Prostate gland (tissue), 2 donors: Measurements from ENCODE around the gene VPS39.

ENCODE experiments used
- POLR2A ChIP-seq: fragments of 450-650 bp; IDR thresholded peaks from one replicate; pipeline ENCODE4 v1.6.1; 2016; ENCODE audit warnings: antibody characterized with exemption, mild to moderate bottlenecking
- POLR2AphosphoS5 ChIP-seq: sonication (generic); formaldehyde crosslinking; IDR thresholded peaks from one replicate; pipeline ENCODE4 v1.6.1; 2017; ENCODE audit warnings: antibody characterized with exemption
- TF ChIP-seq, protein P1 (sequence below), 4 experiments: fragments of 200-600 bp in 2 of 4; fragments of 450-650 bp in 2 of 4; sonication (generic) in 2 of 4; IDR thresholded peaks; 1 replicate in 3 of 4; 2 replicates in 1 of 4; pipeline ENCODE4 v1.5.1; 2016 to 2019; ENCODE audit warnings: antibody characterized with exemption in 4 of 4, mild to moderate bottlenecking in 2 of 4, moderate library complexity in 2 of 4

DNA sequence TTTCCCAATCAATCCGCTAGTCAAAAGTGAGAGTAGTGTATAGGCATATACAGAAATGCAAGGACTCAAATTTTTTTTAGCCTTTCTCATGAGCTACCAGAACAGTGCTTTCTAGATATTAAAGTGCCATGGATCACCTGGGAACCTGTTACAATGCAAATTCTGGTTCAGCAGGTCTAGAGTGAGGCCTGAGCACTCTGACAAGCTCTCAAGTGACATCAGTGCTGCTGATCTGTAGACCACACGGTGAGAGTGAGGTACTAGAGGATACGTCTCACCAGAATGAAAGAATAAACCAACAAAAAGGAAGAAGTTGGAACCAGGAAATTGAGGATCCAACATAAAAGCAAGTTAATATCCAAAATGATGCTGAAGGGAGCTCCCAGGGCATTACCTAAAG lies 97.7 kb downstream of the VPS39 start:
- TF ChIP-seq, protein P1, sequence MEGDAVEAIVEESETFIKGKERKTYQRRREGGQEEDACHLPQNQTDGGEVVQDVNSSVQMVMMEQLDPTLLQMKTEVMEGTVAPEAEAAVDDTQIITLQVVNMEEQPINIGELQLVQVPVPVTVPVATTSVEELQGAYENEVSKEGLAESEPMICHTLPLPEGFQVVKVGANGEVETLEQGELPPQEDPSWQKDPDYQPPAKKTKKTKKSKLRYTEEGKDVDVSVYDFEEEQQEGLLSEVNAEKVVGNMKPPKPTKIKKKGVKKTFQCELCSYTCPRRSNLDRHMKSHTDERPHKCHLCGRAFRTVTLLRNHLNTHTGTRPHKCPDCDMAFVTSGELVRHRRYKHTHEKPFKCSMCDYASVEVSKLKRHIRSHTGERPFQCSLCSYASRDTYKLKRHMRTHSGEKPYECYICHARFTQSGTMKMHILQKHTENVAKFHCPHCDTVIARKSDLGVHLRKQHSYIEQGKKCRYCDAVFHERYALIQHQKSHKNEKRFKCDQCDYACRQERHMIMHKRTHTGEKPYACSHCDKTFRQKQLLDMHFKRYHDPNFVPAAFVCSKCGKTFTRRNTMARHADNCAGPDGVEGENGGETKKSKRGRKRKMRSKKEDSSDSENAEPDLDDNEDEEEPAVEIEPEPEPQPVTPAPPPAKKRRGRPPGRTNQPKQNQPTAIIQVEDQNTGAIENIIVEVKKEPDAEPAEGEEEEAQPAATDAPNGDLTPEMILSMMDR (IDR thresholded peaks at IDR 0.05): no peak
- TF ChIP-seq POLR2AphosphoS5 (no peak), POLR2A (no peak)
